Measurements from ENCODE around the gene ST8SIA1. TPM values are rescaled to one million over a fixed set of nuclear protein-coding genes. Genes with fewer than 3 reads are reported as not detected.

The ST8SIA1 gene
- total and polyA plus RNA-seq, 11 donors: 0.60 to 5.7 (median 1.7) TPM

DNA sequence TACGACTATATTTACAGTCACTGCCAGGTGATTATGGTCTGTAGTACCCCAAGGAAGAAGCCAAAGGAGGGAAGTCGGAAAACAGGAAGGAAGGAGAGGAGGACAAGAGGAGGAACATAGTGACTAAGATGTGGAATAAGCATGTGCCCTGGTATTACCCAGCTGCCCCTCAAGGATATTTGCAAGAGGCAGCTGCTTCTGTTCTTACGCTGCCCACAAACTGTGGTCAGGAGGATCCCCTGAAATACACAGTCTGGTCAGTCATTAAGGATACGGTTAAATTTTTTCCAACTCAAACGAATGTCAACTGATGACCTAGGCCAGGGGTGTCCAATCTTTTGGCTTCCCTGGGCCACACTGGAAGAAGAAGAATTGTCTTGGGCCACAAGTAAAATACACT lies 162.0 kb downstream of the ST8SIA1 start:
- no peak for ATAC-seq
- H3K27me3 ChIP-seq: no peaks in the 10 kb centered on the region
- H3K27ac ChIP-seq: no peak overlapping the region
- no peak for TF ChIP-seq POLR2A (IDR thresholded peaks at IDR 0.05)
- TF ChIP-seq, protein P1, sequence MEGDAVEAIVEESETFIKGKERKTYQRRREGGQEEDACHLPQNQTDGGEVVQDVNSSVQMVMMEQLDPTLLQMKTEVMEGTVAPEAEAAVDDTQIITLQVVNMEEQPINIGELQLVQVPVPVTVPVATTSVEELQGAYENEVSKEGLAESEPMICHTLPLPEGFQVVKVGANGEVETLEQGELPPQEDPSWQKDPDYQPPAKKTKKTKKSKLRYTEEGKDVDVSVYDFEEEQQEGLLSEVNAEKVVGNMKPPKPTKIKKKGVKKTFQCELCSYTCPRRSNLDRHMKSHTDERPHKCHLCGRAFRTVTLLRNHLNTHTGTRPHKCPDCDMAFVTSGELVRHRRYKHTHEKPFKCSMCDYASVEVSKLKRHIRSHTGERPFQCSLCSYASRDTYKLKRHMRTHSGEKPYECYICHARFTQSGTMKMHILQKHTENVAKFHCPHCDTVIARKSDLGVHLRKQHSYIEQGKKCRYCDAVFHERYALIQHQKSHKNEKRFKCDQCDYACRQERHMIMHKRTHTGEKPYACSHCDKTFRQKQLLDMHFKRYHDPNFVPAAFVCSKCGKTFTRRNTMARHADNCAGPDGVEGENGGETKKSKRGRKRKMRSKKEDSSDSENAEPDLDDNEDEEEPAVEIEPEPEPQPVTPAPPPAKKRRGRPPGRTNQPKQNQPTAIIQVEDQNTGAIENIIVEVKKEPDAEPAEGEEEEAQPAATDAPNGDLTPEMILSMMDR (IDR thresholded peaks at IDR 0.05): no peak
- no peaks in the 10 kb centered on the region for H3K9me3 ChIP-seq
- DNase-seq: no peak
- no peaks in the 10 kb centered on the region for H3K4me1 ChIP-seq
- H3K36me3 ChIP-seq: no peaks in the 10 kb centered on the region
- H3K4me3 ChIP-seq: no peak overlapping the region
- WGBS, 4 donors: 72 to 80% (median 75%) methylated on average over 5 of the region's 5 CpGs
- intact Hi-C loops (cut with DNase I): no loop called here

DNA sequence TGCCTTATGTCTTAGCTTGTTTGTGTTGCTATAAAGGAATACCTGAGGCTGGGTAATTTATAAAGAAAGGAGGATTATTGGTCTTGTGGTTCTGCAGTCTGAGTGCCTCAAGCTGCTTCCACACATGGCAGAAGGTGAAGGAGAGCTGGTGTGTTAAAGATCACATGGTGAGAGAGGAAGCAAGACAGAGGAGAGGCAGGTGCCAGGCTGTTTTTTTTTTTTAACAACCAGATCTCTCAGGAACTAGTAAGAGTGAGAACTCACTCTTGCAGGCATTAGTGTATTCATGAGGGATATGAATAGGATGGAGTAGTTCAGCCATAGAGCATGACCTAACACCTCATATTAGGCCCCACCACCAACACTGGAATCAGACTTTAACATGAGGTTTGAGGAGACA lies 165.1 kb downstream of the ST8SIA1 start:
- Histone ChIP-seq H3K4me1 (peaks cover 0 to 1% (median 0%) of the 10 kb centered on the region in 12 donors), H3K27me3 (no peaks in the 10 kb centered on the region), H3K36me3 (no peaks in the 10 kb centered on the region), H3K27ac (no peak overlapping the region), H3K9me3 (no peaks in the 10 kb centered on the region), H3K4me3 (no peak overlapping the region)
- intact Hi-C loops (cut with DNase I): no loop called here
- TF ChIP-seq, protein P1 (IDR thresholded peaks at IDR 0.05): no peak
- TF ChIP-seq POLR2A (IDR thresholded peaks at IDR 0.05): no peak
- ATAC-seq (no peak), DNase-seq (no peak)

DNA sequence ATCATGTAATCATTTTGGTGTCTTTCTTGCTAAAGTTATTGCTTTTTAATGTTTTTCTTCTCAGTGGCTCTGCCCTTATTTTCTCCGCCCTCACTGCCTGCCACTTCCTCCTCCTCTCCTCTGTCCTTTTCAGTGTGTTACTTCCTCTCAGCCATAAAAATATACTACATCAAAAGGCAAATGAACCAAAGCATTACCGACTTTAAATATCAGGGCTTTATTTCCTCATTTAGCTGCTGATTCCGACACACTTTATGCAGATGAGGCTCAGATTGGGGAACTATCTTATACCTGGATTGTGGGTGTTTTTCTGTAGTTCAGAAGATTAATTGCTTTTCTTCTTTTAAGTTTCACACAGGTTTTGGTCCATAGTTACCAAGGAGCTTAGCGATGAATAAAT lies 170.4 kb downstream of the ST8SIA1 start:
- H3K27ac ChIP-seq: peak overlapping the region in 1 of 12 donors; percentile 50
- H3K36me3 ChIP-seq: no peaks in the 10 kb centered on the region
- 79 to 86% (median 80%) methylated on average over 4 of the region's 4 CpGs for WGBS, 4 donors
- ATAC-seq: no peak
- intact Hi-C loops (cut with DNase I): no loop called here
- peaks cover 0 to 7% (median 0%) of the 10 kb centered on the region in 12 donors for H3K9me3 ChIP-seq
- TF ChIP-seq POLR2A (IDR thresholded peaks at IDR 0.05): no peak
- TF ChIP-seq, protein P1 (IDR thresholded peaks at IDR 0.05): no peak
- H3K4me1 ChIP-seq: peaks cover 0 to 4% (median 0%) of the 10 kb centered on the region in 12 donors
- DNase-seq: no peak
- H3K27me3 ChIP-seq: no peaks in the 10 kb centered on the region
- H3K4me3 ChIP-seq: no peak overlapping the region

DNA sequence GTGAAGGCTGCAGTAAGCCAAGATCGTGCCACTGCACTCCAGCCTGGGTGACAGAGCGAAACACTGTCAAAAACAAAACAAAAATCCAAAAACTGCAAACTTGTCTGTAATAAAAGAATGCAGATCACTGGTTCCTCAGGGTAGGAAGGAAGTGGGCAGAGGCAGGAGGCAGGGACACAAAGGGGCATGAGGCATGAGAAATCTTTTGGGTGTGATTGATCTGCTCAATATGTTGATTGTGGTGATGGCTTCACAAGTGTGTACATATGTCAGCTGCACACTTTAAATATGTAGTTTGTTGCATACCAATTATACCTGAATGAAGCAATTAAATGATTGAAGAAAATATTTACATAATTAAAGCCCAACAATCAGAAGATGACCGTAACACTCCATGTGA lies 170.9 kb downstream of the ST8SIA1 start:
- ATAC-seq: no peak
- no peak for DNase-seq
- H3K4me3 ChIP-seq: no peak overlapping the region
- WGBS, 4 donors: 87 to 93% (median 90%) methylated on average over 3 of the region's 3 CpGs
- no peak overlapping the region for H3K27ac ChIP-seq
- H3K4me1 ChIP-seq: peaks cover 0 to 4% (median 0%) of the 10 kb centered on the region in 12 donors
- no peaks in the 10 kb centered on the region for H3K27me3 ChIP-seq
- no peak for TF ChIP-seq POLR2A (IDR thresholded peaks at IDR 0.05)
- TF ChIP-seq, protein P1 (IDR thresholded peaks at IDR 0.05): no peak
- no peaks in the 10 kb centered on the region for H3K36me3 ChIP-seq
- intact Hi-C loops (cut with DNase I): no loop called here
- H3K9me3 ChIP-seq: peaks cover 0 to 7% (median 0%) of the 10 kb centered on the region in 12 donors
